Fibroblast of lung (primary cell): Measurements from ENCODE around the gene CHRNA9. TPM values are rescaled to one million over a fixed set of nuclear protein-coding genes. Genes with fewer than 3 reads are reported as not detected.

Experiments
- DNase-seq, 2 donors: peaks; one replicate each; pipeline versions ENCODE4 v3.0.0 to v3.0.0-alpha.2; 2010; ENCODE audit warnings: low read depth in 2 of 2
- H2AFZ ChIP-seq: 2 replicates; pipeline ENCODE4 v1.5.1; 2012; ENCODE audit warnings: low read length, control low read depth, inconsistent platforms
- H3K27ac ChIP-seq: 2 replicates; pipeline ENCODE4 v1.5.1; 2011; ENCODE audit warnings: low read length, control low read depth; ENCODE audit not compliant: insufficient read depth
- H3K27me3 ChIP-seq: 2 replicates; pipeline ENCODE4 v1.5.1; 2011; ENCODE audit warnings: mild to moderate bottlenecking, low read length; ENCODE audit not compliant: control insufficient read depth, insufficient read depth
- H3K36me3 ChIP-seq: 2 replicates; pipeline ENCODE4 v1.5.1; 2011; ENCODE audit warnings: low read length; ENCODE audit not compliant: control insufficient read depth, insufficient read depth
- H3K4me1 ChIP-seq: 2 replicates; pipeline ENCODE4 v1.5.1; 2011; ENCODE audit warnings: low read length; ENCODE audit not compliant: control insufficient read depth, insufficient read depth; ENCODE audit errors: extremely low read depth
- H3K4me2 ChIP-seq: 2 replicates; pipeline ENCODE4 v1.5.1; 2011; ENCODE audit warnings: low read length, control low read depth; ENCODE audit not compliant: insufficient read depth; ENCODE audit errors: extremely low read depth
- H3K4me3 ChIP-seq, 4 experiments: fragments of 200-600 bp in 1 of 4; sonication (generic) in 1 of 4; replicated peaks in 1 of 4; 2 replicates each; pipeline ENCODE4 v1.5.1; 2011 to 2016; ENCODE audit warnings: low read length in 4 of 4, low read depth in 3 of 4, mild to moderate bottlenecking in 3 of 4, control low read depth in 2 of 4, inconsistent platforms in 1 of 4, mixed read lengths in 1 of 4; ENCODE audit not compliant: insufficient read depth in 1 of 4; ENCODE audit errors: control extremely low read depth in 1 of 4
- H3K79me2 ChIP-seq: 2 replicates; pipeline ENCODE4 v1.5.1; 2012; ENCODE audit warnings: mild to moderate bottlenecking, low read length, inconsistent platforms; ENCODE audit not compliant: control insufficient read depth, insufficient read depth
- H3K9ac ChIP-seq: 2 replicates; pipeline ENCODE4 v1.5.1; 2011; ENCODE audit warnings: mild to moderate bottlenecking, low read length, control low read depth; ENCODE audit not compliant: insufficient read depth
- H3K9me3 ChIP-seq: 2 replicates; pipeline ENCODE4 v1.5.1; 2012; ENCODE audit warnings: low read depth, low read length; ENCODE audit not compliant: control insufficient read depth, insufficient read depth
- H4K20me1 ChIP-seq: 2 replicates; pipeline ENCODE4 v1.5.1; 2011; ENCODE audit warnings: low read length; ENCODE audit not compliant: control insufficient read depth, insufficient read depth; ENCODE audit errors: extremely low read depth
- EZH2 ChIP-seq: IDR thresholded peaks from 2 replicates; pipeline ENCODE4 v1.5.1; 2012; ENCODE audit warnings: low read length, control low read depth, mild to moderate bottlenecking; ENCODE audit errors: missing control alignments
- polyA plus RNA-seq, 2 donors: library from polyadenylated mRNA; depleted of rRNA in 1 of 2; stranded (reverse) in 1 of 2; unstranded in 1 of 2; fragments of >200 nt; gene quantifications; 2 replicates each; pipeline ENCODE4 v1.2.1, GENCODE V29; 2011 to 2012; ENCODE audit warnings: missing spikeins in 1 of 2
- total RNA-seq: library from RNA; depleted of rRNA; stranded (reverse); fragments of >200 nt; gene quantifications from 2 replicates; pipeline ENCODE4 v1.2.1, GENCODE V29; 2014
- TF ChIP-seq, protein P1 (sequence below), 2 donors: IDR thresholded peaks in 1 of 2; conservative IDR thresholded peaks in 1 of 2; 1 replicate in 1 of 2; 2 replicates in 1 of 2; pipeline ENCODE4 v1.5.1; 2011 to 2012; ENCODE audit warnings: low read length in 2 of 2, control low read depth in 1 of 2, inconsistent platforms in 1 of 2, low read depth in 1 of 2, mild to moderate bottlenecking in 1 of 2

The CHRNA9 gene
- total and polyA plus RNA-seq, 2 donors (not counting 1 experiment from before 2014, with no cell fraction given), result not detected

DNA sequence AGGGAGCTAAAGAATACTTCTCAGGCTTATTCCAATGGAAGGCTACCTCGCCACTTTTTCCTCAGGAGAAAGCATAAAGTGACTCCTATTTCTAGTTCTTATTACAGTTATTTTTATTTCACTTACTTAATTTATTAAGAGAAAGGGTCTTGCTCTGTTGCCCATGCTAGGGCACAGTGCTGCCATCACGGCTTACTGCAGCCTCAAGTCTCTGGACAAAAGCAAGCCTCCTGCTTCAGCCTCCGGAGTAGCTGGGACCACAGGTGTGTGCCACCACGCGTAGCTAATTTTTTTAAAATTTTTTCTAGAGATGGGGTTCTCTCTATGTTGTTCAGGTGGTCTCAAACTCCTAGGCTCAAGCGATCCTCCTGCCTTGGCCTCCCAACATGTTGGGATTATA lies 36.0 kb upstream of the CHRNA9 start:
- Histone ChIP-seq H2AFZ (no peak overlapping the region), H3K9ac (no peak overlapping the region), H4K20me1 (no peaks in the 10 kb centered on the region)

DNA sequence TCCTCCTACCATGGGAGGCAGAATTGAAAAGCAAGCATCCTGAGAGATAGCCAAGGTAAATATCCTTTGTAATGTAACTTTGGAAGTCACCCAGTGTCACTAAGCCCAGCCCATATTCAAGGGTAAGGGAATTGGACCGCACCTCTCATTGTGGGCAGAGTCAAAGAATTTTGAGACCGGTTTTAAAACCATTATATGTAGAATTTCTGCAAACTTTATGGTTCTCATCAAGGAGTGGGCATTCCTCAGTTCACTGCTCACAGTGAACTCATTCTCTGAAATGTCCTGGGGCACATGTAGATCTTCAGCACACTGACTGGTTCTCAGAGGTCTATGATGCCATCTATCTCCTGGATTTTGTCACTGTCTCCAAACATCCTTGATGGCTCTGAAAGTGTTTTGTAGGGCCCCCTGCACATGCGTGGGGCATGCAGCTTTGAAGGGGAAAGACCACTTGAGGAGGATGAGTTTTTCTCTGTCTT lies 35.3 kb upstream of the CHRNA9 start:
- DNase-seq, result no peak
- H3K9ac ChIP-seq, result no peak overlapping the region
- H3K4me2 ChIP-seq, result no peak overlapping the region

More for the DNA sequence above, 36.0 kb upstream of the CHRNA9 start:
- no peaks in the 10 kb centered on the region for H3K79me2 ChIP-seq
- H3K36me3 ChIP-seq, result no peaks in the 10 kb centered on the region
- TF ChIP-seq, protein P1, sequence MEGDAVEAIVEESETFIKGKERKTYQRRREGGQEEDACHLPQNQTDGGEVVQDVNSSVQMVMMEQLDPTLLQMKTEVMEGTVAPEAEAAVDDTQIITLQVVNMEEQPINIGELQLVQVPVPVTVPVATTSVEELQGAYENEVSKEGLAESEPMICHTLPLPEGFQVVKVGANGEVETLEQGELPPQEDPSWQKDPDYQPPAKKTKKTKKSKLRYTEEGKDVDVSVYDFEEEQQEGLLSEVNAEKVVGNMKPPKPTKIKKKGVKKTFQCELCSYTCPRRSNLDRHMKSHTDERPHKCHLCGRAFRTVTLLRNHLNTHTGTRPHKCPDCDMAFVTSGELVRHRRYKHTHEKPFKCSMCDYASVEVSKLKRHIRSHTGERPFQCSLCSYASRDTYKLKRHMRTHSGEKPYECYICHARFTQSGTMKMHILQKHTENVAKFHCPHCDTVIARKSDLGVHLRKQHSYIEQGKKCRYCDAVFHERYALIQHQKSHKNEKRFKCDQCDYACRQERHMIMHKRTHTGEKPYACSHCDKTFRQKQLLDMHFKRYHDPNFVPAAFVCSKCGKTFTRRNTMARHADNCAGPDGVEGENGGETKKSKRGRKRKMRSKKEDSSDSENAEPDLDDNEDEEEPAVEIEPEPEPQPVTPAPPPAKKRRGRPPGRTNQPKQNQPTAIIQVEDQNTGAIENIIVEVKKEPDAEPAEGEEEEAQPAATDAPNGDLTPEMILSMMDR (conservative IDR thresholded peaks at IDR 0.05 in 1 of 2, IDR thresholded peaks at IDR 0.05 in 1 of 2; ENCODE audit: low read depth in 1 of 2, low read length in 2 of 2), result no peak
- no peak for TF ChIP-seq EZH2
- H3K27ac ChIP-seq, result no peak overlapping the region
- H3K9me3 ChIP-seq, result peaks cover 4% of the 10 kb centered on the region
- no peaks in the 10 kb centered on the region for H3K4me1 ChIP-seq
- H3K27me3 ChIP-seq, result no peaks in the 10 kb centered on the region
- no peak for DNase-seq
- no peak overlapping the region for H3K4me2 ChIP-seq
- H3K4me3 ChIP-seq, result no peak overlapping the region

DNA sequence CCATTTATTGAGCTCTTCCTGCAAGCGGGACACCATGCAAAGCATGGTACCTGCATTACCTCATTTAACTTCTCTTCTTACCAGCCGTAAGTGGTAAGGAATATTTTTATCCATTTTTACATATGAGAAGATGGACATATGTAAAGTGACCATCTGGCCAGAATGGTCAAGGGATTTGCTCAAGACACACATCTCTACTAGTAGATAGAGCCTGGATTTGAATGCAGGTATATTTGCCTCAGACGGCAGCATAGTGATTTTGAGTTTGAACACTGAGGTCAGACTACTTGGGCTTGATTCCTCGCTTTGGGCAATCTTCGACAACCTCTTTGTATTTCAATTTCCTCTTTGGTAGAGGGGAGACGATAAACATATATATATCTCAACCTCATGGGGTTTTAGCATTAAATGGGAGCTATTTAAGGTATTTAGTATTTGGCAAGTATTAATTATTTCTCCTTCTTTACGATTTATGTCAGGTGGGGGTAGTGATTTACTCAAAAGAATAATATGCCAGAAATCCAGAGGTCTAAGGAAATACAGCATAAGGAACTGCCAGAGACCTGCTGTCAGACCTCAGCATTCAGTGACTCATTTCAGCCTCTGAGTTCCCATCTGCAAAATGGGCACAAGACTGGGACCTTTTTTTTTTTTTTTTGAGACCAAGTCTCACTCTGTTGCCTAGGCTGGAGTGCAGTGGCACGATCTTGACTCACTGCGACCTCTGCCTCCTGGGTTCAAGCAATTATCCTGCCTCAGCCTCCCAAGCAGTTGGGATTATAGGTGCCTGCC lies 34.6 kb upstream of the CHRNA9 start:
- H3K79me2 ChIP-seq, result no peaks in the 10 kb centered on the region
- no peak overlapping the region for H3K4me2 ChIP-seq
- H3K9ac ChIP-seq, result no peak overlapping the region
- DNase-seq, result no peak
- no peak overlapping the region for H3K4me3 ChIP-seq
- TF ChIP-seq, protein P1 (conservative IDR thresholded peaks at IDR 0.05 in 1 of 2, IDR thresholded peaks at IDR 0.05 in 1 of 2; ENCODE audit: low read depth in 1 of 2, low read length in 2 of 2), result no peak
- no peak for TF ChIP-seq EZH2
- H3K4me1 ChIP-seq, result no peaks in the 10 kb centered on the region
- H3K27me3 ChIP-seq, result no peaks in the 10 kb centered on the region
- H3K36me3 ChIP-seq, result no peaks in the 10 kb centered on the region
- no peak overlapping the region for H3K27ac ChIP-seq
- H3K9me3 ChIP-seq, result no peaks in the 10 kb centered on the region
- H4K20me1 ChIP-seq, result no peaks in the 10 kb centered on the region
- no peak overlapping the region for H2AFZ ChIP-seq

More for the DNA sequence above, 35.3 kb upstream of the CHRNA9 start:
- Histone ChIP-seq H3K9me3 (peaks cover 3% of the 10 kb centered on the region), H3K36me3 (no peaks in the 10 kb centered on the region), H3K27me3 (no peaks in the 10 kb centered on the region), H2AFZ (no peak overlapping the region), H3K4me3 (no peak overlapping the region), H3K79me2 (no peaks in the 10 kb centered on the region), H3K27ac (no peak overlapping the region), H3K4me1 (no peaks in the 10 kb centered on the region), H4K20me1 (no peaks in the 10 kb centered on the region)
- TF ChIP-seq, protein P1 (conservative IDR thresholded peaks at IDR 0.05 in 1 of 2, IDR thresholded peaks at IDR 0.05 in 1 of 2; ENCODE audit: low read depth in 1 of 2, low read length in 2 of 2), result no peak
- TF ChIP-seq EZH2, result no peak
